ENCODE results near the gene CCDC38. TPM values are rescaled to one million over a fixed set of nuclear protein-coding genes. Genes with fewer than 3 reads are reported as not detected.

The CCDC38 gene
- total and polyA plus RNA-seq, 7 donors = 0.04 to 0.30 (median 0.08) TPM; not detected in 4

- WGBS, 3 donors = 0 to 13% (median 5%) methylated on average over 1 of the region's 1 CpG
- no peak for TF ChIP-seq CTCF (IDR thresholded peaks at IDR 0.05)
- no peaks in the 10 kb centered on the region for H3K36me3 ChIP-seq (ENCODE audit: insufficient read depth in 1 of 2, low read depth in 1 of 2)
- no peak overlapping the region for H3K27ac ChIP-seq
- H3K4me1 ChIP-seq = no peaks in the 10 kb centered on the region
- no peak overlapping the region for H3K4me3 ChIP-seq
- no peaks in the 10 kb centered on the region for H3K9me3 ChIP-seq
- intact Hi-C loops (cut with DNase I) = no loop called here
- ATAC-seq (no peak), DNase-seq (no peak)
- no peaks in the 10 kb centered on the region for H3K27me3 ChIP-seq (ENCODE audit: insufficient read depth in 3 of 3, low read length in 2 of 3)
Observed at GRCh38 chr12:95836630-95837239, 105.7 kb downstream of the CCDC38 start.

GRCh38 chr12:95836185-95836609 is 106.2 kb downstream of the CCDC38 start:
- 8 to 13% (median 8%) methylated on average over 3 of the region's 3 CpGs for WGBS, 3 donors
- intact Hi-C loops (cut with DNase I) = no loop called here
- DNase-seq (no peak), ATAC-seq (no peak)
- TF ChIP-seq CTCF (IDR thresholded peaks at IDR 0.05) = no peak
- no peaks in the 10 kb centered on the region for H3K27me3 ChIP-seq (ENCODE audit: insufficient read depth in 3 of 3, low read length in 2 of 3)
- no peaks in the 10 kb centered on the region for H3K36me3 ChIP-seq (ENCODE audit: insufficient read depth in 1 of 2, low read depth in 1 of 2)
- no peak overlapping the region for H3K27ac ChIP-seq
- no peaks in the 10 kb centered on the region for H3K9me3 ChIP-seq
- H3K4me1 ChIP-seq = no peaks in the 10 kb centered on the region
- H3K4me3 ChIP-seq = no peak overlapping the region

GRCh38 chr12:95834572-95834971 is 107.8 kb downstream of the CCDC38 start:
- H3K27ac ChIP-seq = no peak overlapping the region
- H3K36me3 ChIP-seq (ENCODE audit: insufficient read depth in 1 of 2, low read depth in 1 of 2) = no peaks in the 10 kb centered on the region
- intact Hi-C loops (cut with DNase I) = no loop called here
- 89 to 98% (median 90%) methylated on average over 1 of the region's 1 CpG for WGBS, 3 donors
- no peaks in the 10 kb centered on the region for H3K4me1 ChIP-seq
- no peak for TF ChIP-seq CTCF (IDR thresholded peaks at IDR 0.05)
- H3K4me3 ChIP-seq = no peak overlapping the region
- no peaks in the 10 kb centered on the region for H3K9me3 ChIP-seq
- DNase-seq (no peak), ATAC-seq (no peak)
- H3K27me3 ChIP-seq (ENCODE audit: insufficient read depth in 3 of 3, low read length in 2 of 3) = peaks cover 0 to 2% (median 0%) of the 10 kb centered on the region in 3 donors

GRCh38 chr12:95830335-95831089 is 111.9 kb downstream of the CCDC38 start:
- DNase-seq = no peak
- ATAC-seq = no peak
- Histone ChIP-seq H3K4me3 (no peak overlapping the region), H3K27me3 (ENCODE audit: insufficient read depth in 3 of 3, low read length in 2 of 3) (peaks cover 0 to 2% (median 0%) of the 10 kb centered on the region in 3 donors), H3K27ac (no peak overlapping the region), H3K36me3 (ENCODE audit: insufficient read depth in 1 of 2, low read depth in 1 of 2) (no peaks in the 10 kb centered on the region), H3K9me3 (no peaks in the 10 kb centered on the region), H3K4me1 (no peaks in the 10 kb centered on the region)
- TF ChIP-seq CTCF (IDR thresholded peaks at IDR 0.05) = no peak
- 52 to 73% (median 68%) methylated on average over 2 of the region's 2 CpGs for WGBS, 3 donors
- intact Hi-C loops (cut with DNase I) = no loop called here

Data from psoas muscle (tissue), 8 donors.